HL-60 (cell line): ENCODE data around the gene UNC119.

Experiments
- DNase-seq, 2 experiments: peaks; one replicate each; pipeline ENCODE4 v3.0.0-alpha.2; 2010 to 2020; ENCODE audit warnings: low read depth in 1 of 2, low spot score in 1 of 2
- H3K27ac ChIP-seq: fragments of 250-450 bp; sonication (Bioruptor Pico); replicated peaks from 2 replicates; pipeline ENCODE4 v1.5.1; 2020; ENCODE audit warnings: mild to moderate bottlenecking, moderate library complexity
- H3K27me3 ChIP-seq: fragments of 250-450 bp; sonication (Bioruptor Pico); 2 replicates; pipeline ENCODE4 v1.5.1; 2021; ENCODE audit warnings: mild to moderate bottlenecking, moderate library complexity; ENCODE audit not compliant: insufficient read depth, poor library complexity, severe bottlenecking
- H3K4me3 ChIP-seq: replicated peaks from 2 replicates; pipeline ENCODE4 v1.5.1; 2011; ENCODE audit warnings: mild to moderate bottlenecking, control low read depth, low read length; ENCODE audit not compliant: insufficient read depth
- GABPA ChIP-seq: IDR thresholded peaks from 2 replicates; pipeline ENCODE4 v1.6.1; 2012; ENCODE audit warnings: low read depth
- POLR2AphosphoS5 ChIP-seq: IDR thresholded peaks from 2 replicates; pipeline ENCODE4 v1.6.1; 2012; ENCODE audit warnings: low read depth
- REST ChIP-seq: IDR thresholded peaks from 2 replicates; pipeline ENCODE4 v1.6.1; 2012; ENCODE audit warnings: low read depth; ENCODE audit not compliant: insufficient replicate concordance
- SPI1 ChIP-seq: IDR thresholded peaks from 2 replicates; pipeline ENCODE4 v1.6.1; 2012; ENCODE audit warnings: low read depth, mild to moderate bottlenecking, borderline replicate concordance
- TF ChIP-seq, protein P1 (sequence below): IDR thresholded peaks from one replicate; pipeline ENCODE4 v1.5.1; 2011; ENCODE audit warnings: low read length, control low read depth, inconsistent platforms; ENCODE audit not compliant: insufficient read depth

UNC119 gene

GRCh38 chr17:28573040-28573380 lies 20.6 kb upstream of the UNC119 start:
- Histone ChIP-seq H3K27me3 (no peaks in the 10 kb centered on the region), H3K27ac (no peak overlapping the region), H3K4me3 (no peak overlapping the region)
- no peak for TF ChIP-seq GABPA
- no peak for TF ChIP-seq REST
- TF ChIP-seq, protein P1, sequence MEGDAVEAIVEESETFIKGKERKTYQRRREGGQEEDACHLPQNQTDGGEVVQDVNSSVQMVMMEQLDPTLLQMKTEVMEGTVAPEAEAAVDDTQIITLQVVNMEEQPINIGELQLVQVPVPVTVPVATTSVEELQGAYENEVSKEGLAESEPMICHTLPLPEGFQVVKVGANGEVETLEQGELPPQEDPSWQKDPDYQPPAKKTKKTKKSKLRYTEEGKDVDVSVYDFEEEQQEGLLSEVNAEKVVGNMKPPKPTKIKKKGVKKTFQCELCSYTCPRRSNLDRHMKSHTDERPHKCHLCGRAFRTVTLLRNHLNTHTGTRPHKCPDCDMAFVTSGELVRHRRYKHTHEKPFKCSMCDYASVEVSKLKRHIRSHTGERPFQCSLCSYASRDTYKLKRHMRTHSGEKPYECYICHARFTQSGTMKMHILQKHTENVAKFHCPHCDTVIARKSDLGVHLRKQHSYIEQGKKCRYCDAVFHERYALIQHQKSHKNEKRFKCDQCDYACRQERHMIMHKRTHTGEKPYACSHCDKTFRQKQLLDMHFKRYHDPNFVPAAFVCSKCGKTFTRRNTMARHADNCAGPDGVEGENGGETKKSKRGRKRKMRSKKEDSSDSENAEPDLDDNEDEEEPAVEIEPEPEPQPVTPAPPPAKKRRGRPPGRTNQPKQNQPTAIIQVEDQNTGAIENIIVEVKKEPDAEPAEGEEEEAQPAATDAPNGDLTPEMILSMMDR: no peak
- no peak for TF ChIP-seq POLR2AphosphoS5
- TF ChIP-seq SPI1: no peak
- no peak for DNase-seq

GRCh38 chr17:28572259-28573039 lies 20.0 kb upstream of the UNC119 start:
- TF ChIP-seq POLR2AphosphoS5 (no peak), REST (no peak), SPI1 (no peak), GABPA (no peak)
- TF ChIP-seq, protein P1: no peak
- Histone ChIP-seq H3K4me3 (no peak overlapping the region; the same call in 1 of the 2 replicates), H3K27ac (no peak overlapping the region), H3K27me3 (no peaks in the 10 kb centered on the region)
- no peak for DNase-seq

GRCh38 chr17:28571361-28572122 lies 19.1 kb upstream of the UNC119 start, which contains the start of gene PIGS:
PIGS (minus strand) TSS chr17:28571524; CDS start chr17:28571496, 28 bp downstream.
- Histone ChIP-seq H3K27ac (peak within 1 kb of the TSS; percentile 85), H3K4me3 (peak within 1 kb of the TSS; percentile 97), H3K27me3 (no peaks in the 10 kb centered on the region)
- TF ChIP-seq GABPA (peak; percentile 84), REST (no peak), POLR2AphosphoS5 (peak; percentile 63), SPI1 (peak; percentile 63; the same call in 1 of the 2 replicates)
- TF ChIP-seq, protein P1: no peak
- peak; percentile 90 to 98 for DNase-seq
